H9 (cell line): ENCODE results near the gene PIGS. TPM values are rescaled to one million over a fixed set of nuclear protein-coding genes. Genes with fewer than 3 reads are reported as not detected.

Experiments used
- DNase-seq: peaks from one replicate; pipeline ENCODE4 v3.0.0-alpha.2; 2017
- H2AFZ ChIP-seq: one replicate; pipeline ENCODE4 v1.6.1; 2013; ENCODE audit warnings: mild to moderate bottlenecking, low read length, control low read depth, moderate library complexity
- H2AK5ac ChIP-seq: 2 replicates; pipeline ENCODE4 v1.6.1; 2013; ENCODE audit warnings: low read length, control low read depth, mixed read lengths; ENCODE audit not compliant: insufficient read length
- H2BK120ac ChIP-seq: one replicate; pipeline ENCODE4 v1.6.1; 2013; ENCODE audit warnings: low read depth, mild to moderate bottlenecking, low read length, control low read depth, inconsistent platforms; ENCODE audit not compliant: poor library complexity, severe bottlenecking
- H2BK12ac ChIP-seq: 2 replicates; pipeline ENCODE4 v1.6.1; 2013; ENCODE audit warnings: low read length, control low read depth, mixed read lengths, low read depth; ENCODE audit not compliant: insufficient read length
- H2BK15ac ChIP-seq: 2 replicates; pipeline ENCODE4 v1.6.1; 2013; ENCODE audit warnings: low read depth, low read length, control low read depth
- H2BK20ac ChIP-seq: one replicate; pipeline ENCODE4 v1.6.1; 2013; ENCODE audit warnings: low read depth, mild to moderate bottlenecking, low read length, control low read depth, inconsistent platforms; ENCODE audit not compliant: poor library complexity, severe bottlenecking
- H2BK5ac ChIP-seq: 2 replicates; pipeline ENCODE4 v1.6.1; 2013; ENCODE audit warnings: low read length, control low read depth, mixed read lengths; ENCODE audit not compliant: insufficient read length
- H3K14ac ChIP-seq: 2 replicates; pipeline ENCODE4 v1.6.1; 2013; ENCODE audit warnings: low read length, control low read depth; ENCODE audit not compliant: insufficient read depth
- H3K18ac ChIP-seq: 2 replicates; pipeline ENCODE4 v1.6.1; 2013; ENCODE audit warnings: low read depth, mild to moderate bottlenecking, mixed read lengths, low read length, control low read depth; ENCODE audit not compliant: insufficient read length
- H3K23ac ChIP-seq: 2 replicates; pipeline ENCODE4 v1.6.1; 2013; ENCODE audit warnings: low read length, control low read depth, mixed read lengths, low read depth; ENCODE audit not compliant: insufficient read length
- H3K23me2 ChIP-seq: 2 replicates; pipeline ENCODE4 v1.6.1; 2013; ENCODE audit warnings: low read depth, mild to moderate bottlenecking, mixed read lengths, low read length, control low read depth; ENCODE audit not compliant: insufficient read length, poor library complexity, severe bottlenecking
- H3K27ac ChIP-seq: 2 replicates; pipeline ENCODE4 v1.5.1; 2013; ENCODE audit warnings: low read length, control low read depth, mixed read lengths, low read depth; ENCODE audit not compliant: insufficient read length
- H3K27me3 ChIP-seq: 2 replicates; pipeline ENCODE4 v1.6.1; 2013; ENCODE audit warnings: low read length, control low read depth, inconsistent platforms; ENCODE audit not compliant: insufficient read depth
- H3K4ac ChIP-seq: 2 replicates; pipeline ENCODE4 v1.6.1; 2013; ENCODE audit warnings: low read depth, mild to moderate bottlenecking, control low read depth, inconsistent platforms, low read length, moderate library complexity
- H3K4me1 ChIP-seq: 2 replicates; pipeline ENCODE4 v1.6.1; 2013; ENCODE audit warnings: low read length, control low read depth, inconsistent platforms; ENCODE audit not compliant: insufficient read depth
- H3K4me2 ChIP-seq: 2 replicates; pipeline ENCODE4 v1.6.1; 2013; ENCODE audit warnings: low read length, control low read depth, mixed read lengths; ENCODE audit not compliant: insufficient read length, insufficient read depth
- H3K56ac ChIP-seq: 2 replicates; pipeline ENCODE4 v1.6.1; 2013; ENCODE audit warnings: low read depth, mild to moderate bottlenecking, mixed read lengths, low read length, control low read depth; ENCODE audit not compliant: insufficient read length
- H3K79me1 ChIP-seq: 2 replicates; pipeline ENCODE4 v1.6.1; 2013; ENCODE audit warnings: low read depth, mild to moderate bottlenecking, moderate library complexity, low read length, control low read depth, inconsistent platforms; ENCODE audit not compliant: insufficient read depth, poor library complexity, severe bottlenecking
- H3K79me2 ChIP-seq: 2 replicates; pipeline ENCODE4 v1.6.1; 2013; ENCODE audit warnings: low read length, control low read depth, inconsistent platforms; ENCODE audit not compliant: insufficient read depth
- H3K9ac ChIP-seq: 2 replicates; pipeline ENCODE4 v1.6.1; 2013; ENCODE audit warnings: low read length, control low read depth, mixed read lengths; ENCODE audit not compliant: insufficient read length; ENCODE audit errors: extremely low read depth
- H3K9me3 ChIP-seq: one replicate; pipeline ENCODE4 v1.6.1; 2013; ENCODE audit warnings: low read depth, low read length, inconsistent platforms; ENCODE audit not compliant: control insufficient read depth
- H3T11ph ChIP-seq: one replicate; pipeline ENCODE4 v1.6.1; 2013; ENCODE audit warnings: mild to moderate bottlenecking, low read length, control low read depth, inconsistent platforms
- H4K20me1 ChIP-seq: one replicate; pipeline ENCODE4 v1.6.1; 2013; ENCODE audit not compliant: control insufficient read depth, insufficient read length, insufficient read depth
- H4K5ac ChIP-seq: 2 replicates; pipeline ENCODE4 v1.6.1; 2013; ENCODE audit warnings: low read depth, mild to moderate bottlenecking, mixed read lengths, low read length, control low read depth; ENCODE audit not compliant: insufficient read length
- H4K8ac ChIP-seq: replicated peaks from 2 replicates; pipeline ENCODE4 v1.6.1; 2013; ENCODE audit warnings: low read length, control low read depth, mixed read lengths, low read depth; ENCODE audit not compliant: insufficient read length
- H4K91ac ChIP-seq: 2 replicates; pipeline ENCODE4 v1.6.1; 2013; ENCODE audit warnings: low read depth, mild to moderate bottlenecking, moderate library complexity, mixed read lengths, low read length, control low read depth; ENCODE audit not compliant: insufficient read length
- H3K27ac Mint-ChIP-seq, 3 experiments: 2 replicates in 2 of 3; 3 replicates in 1 of 3; pipeline ENCODE4 v1.8.0; 2020 to 2021; ENCODE audit warnings: mixed read lengths in 3 of 3, mild to moderate bottlenecking in 1 of 3, moderate library complexity in 1 of 3
- H3K27me3 Mint-ChIP-seq: 2 replicates; pipeline ENCODE4 v1.8.0; 2021; ENCODE audit warnings: low read depth, mild to moderate bottlenecking, moderate library complexity, mixed read lengths
- H3K36me3 Mint-ChIP-seq, 3 experiments: 2 replicates in 2 of 3; 3 replicates in 1 of 3; pipeline ENCODE4 v1.8.0; 2020 to 2021; ENCODE audit warnings: low read depth in 3 of 3, mixed read lengths in 3 of 3; ENCODE audit not compliant: insufficient read depth in 1 of 3
- H3K4me1 Mint-ChIP-seq, 2 experiments: 2 replicates each; pipeline ENCODE4 v1.8.0; 2020; ENCODE audit warnings: mixed read lengths in 2 of 2
- H3K4me3 Mint-ChIP-seq, 2 experiments: 2 replicates in 1 of 2; 3 replicates in 1 of 2; pipeline ENCODE4 v1.8.0; 2020 to 2021; ENCODE audit warnings: mild to moderate bottlenecking in 2 of 2, mixed read lengths in 2 of 2, moderate library complexity in 1 of 2
- H3K9me3 Mint-ChIP-seq, 2 experiments: 2 replicates in 1 of 2; 3 replicates in 1 of 2; pipeline ENCODE4 v1.8.0; 2020; ENCODE audit warnings: mild to moderate bottlenecking in 2 of 2, mixed read lengths in 2 of 2, moderate library complexity in 1 of 2
- WGBS: extraction: QIAGEN DNeasy Blood & Tissue Kit; methylation state at CpG from one replicate; pipeline ENCODE4 v1.1.7; 2013; ENCODE audit warnings: missing lambda C conversion rate, low lambda C conversion rate, mixed read lengths; ENCODE audit not compliant: insufficient read length; ENCODE audit errors: extremely low coverage; 5-methylcytosine and 5-hydroxymethylcytosine counted together
- total RNA-seq: library from RNA; stranded (reverse); gene quantifications from 2 replicates; pipeline ENCODE4 v1.2.1, GENCODE V29; 2021
- TF ChIP-seq, protein P1 (sequence below): fragments of 200-600 bp; sonication (generic); conservative IDR thresholded peaks from 3 replicates; pipeline ENCODE4 v1.8.0; 2021; ENCODE audit warnings: antibody characterized with exemption, mild to moderate bottlenecking

PIGS gene
- total RNA-seq, 1 experiment from 2014 or later, result 45.8 TPM

DNA sequence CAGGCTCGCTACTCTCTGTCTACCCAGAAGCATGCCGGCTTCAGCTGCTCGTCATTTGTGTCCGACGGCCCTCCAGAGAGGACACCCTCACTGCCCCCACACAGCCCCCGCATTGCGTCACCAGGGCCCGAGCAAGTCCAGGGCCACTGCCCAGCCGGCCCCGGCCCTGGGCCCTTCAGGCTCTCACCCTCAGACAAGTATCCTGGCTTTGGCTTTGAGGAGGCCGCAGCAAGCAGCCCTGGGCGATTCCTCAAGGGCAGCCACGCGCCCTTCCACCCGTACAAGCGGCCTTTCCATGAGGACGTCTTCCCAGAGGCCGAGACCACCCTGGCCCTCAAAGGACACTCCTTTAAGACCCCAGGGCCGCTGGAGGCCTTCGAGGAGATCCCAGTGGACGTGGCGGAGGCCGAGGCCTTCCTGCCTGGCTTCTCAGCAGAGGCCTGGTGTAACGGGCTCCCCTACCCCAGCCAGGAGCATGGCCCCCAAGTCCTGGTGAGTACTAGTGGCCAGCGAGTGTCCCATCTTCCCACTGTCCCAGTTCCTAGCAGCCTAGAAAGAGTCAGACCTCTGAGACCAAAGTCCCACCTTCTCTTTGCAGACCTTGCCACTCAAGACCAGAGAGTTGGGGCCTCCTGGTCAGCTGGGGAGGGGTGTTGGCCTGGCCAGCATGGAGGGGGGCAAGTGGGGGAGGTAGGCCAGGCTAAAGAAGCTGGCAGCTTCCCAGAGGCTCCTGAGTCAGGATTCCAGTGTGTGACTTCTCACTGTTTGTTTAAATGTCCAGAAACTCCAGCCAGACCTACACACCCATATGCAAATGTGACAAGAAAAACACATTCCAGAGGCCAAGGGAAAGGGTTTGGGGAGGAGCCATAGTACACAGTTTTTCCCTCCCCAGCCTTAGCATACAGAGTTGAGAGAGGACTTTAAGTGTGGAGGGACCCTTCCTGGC lies 46.6 kb downstream of the PIGS start:
- H4K5ac ChIP-seq, result no peak overlapping the region
- H2AFZ ChIP-seq, result no peak overlapping the region
- no peak overlapping the region for H3K56ac ChIP-seq
- TF ChIP-seq, protein P1, sequence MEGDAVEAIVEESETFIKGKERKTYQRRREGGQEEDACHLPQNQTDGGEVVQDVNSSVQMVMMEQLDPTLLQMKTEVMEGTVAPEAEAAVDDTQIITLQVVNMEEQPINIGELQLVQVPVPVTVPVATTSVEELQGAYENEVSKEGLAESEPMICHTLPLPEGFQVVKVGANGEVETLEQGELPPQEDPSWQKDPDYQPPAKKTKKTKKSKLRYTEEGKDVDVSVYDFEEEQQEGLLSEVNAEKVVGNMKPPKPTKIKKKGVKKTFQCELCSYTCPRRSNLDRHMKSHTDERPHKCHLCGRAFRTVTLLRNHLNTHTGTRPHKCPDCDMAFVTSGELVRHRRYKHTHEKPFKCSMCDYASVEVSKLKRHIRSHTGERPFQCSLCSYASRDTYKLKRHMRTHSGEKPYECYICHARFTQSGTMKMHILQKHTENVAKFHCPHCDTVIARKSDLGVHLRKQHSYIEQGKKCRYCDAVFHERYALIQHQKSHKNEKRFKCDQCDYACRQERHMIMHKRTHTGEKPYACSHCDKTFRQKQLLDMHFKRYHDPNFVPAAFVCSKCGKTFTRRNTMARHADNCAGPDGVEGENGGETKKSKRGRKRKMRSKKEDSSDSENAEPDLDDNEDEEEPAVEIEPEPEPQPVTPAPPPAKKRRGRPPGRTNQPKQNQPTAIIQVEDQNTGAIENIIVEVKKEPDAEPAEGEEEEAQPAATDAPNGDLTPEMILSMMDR, result no peak
- H2BK120ac ChIP-seq, result no peak overlapping the region
- Mint-ChIP-seq H3K27me3 (peaks cover 2% of the 10 kb centered on the region), H3K4me1 (peaks cover 5 to 23% of the 10 kb centered on the region in 2 experiments), H3K27ac (no peak overlapping the region; a peak in 1 of 7 replicates), H3K4me3 (peak overlapping the region in 1 of 2 experiments; percentile 41; a peak in 1 of 5 replicates), H3K36me3 (no peaks in the 10 kb centered on the region), H3K9me3 (no peaks in the 10 kb centered on the region)
- no peak overlapping the region for H3T11ph ChIP-seq
- H3K4me1 ChIP-seq, result no peaks in the 10 kb centered on the region
- no peaks in the 10 kb centered on the region for H4K20me1 ChIP-seq
- no peak overlapping the region for H2AK5ac ChIP-seq
- H3K23me2 ChIP-seq, result no peaks in the 10 kb centered on the region
- no peak overlapping the region for H3K9ac ChIP-seq
- H3K23ac ChIP-seq, result no peak overlapping the region
- no peak for DNase-seq
- no peak overlapping the region for H2BK20ac ChIP-seq
- H2BK15ac ChIP-seq, result no peak overlapping the region
- H3K4me2 ChIP-seq, result no peak overlapping the region
- H4K8ac ChIP-seq, result no peak overlapping the region
- no peak overlapping the region for H3K4ac ChIP-seq
- H3K79me1 ChIP-seq, result no peaks in the 10 kb centered on the region
- H2BK5ac ChIP-seq, result no peak overlapping the region
- no CpG with 5 or more reads among the region's 25 CpGs for WGBS
- no peak overlapping the region for H3K18ac ChIP-seq
- no peak overlapping the region for H2BK12ac ChIP-seq
- no peaks in the 10 kb centered on the region for H3K27me3 ChIP-seq
- H3K14ac ChIP-seq, result no peak overlapping the region
- no peak overlapping the region for H3K27ac ChIP-seq
- no peaks in the 10 kb centered on the region for H3K79me2 ChIP-seq
- H3K9me3 ChIP-seq, result no peaks in the 10 kb centered on the region
- H4K91ac ChIP-seq, result no peak overlapping the region
